Stimulated activated CD8-positive, alpha-beta memory T cell treated with anti-CD3 and anti-CD28 coated beads, Interleukin-4, amount 100 ng/mL, for 1 hour (primary cell): ENCODE results near the gene FDX2.
"Not testable (repeated sequence)": the region's sequence is repeated elsewhere in the genome, so short reads cannot be mapped to it uniquely, and the experiment has no call there.

ENCODE experiments used
- DNase-seq, 2 donors: peaks; one replicate each; pipeline ENCODE4 v3.0.0-alpha.2; 2020; ENCODE audit warnings: low read depth in 2 of 2, low spot score in 1 of 2

The FDX2 gene

DNA sequence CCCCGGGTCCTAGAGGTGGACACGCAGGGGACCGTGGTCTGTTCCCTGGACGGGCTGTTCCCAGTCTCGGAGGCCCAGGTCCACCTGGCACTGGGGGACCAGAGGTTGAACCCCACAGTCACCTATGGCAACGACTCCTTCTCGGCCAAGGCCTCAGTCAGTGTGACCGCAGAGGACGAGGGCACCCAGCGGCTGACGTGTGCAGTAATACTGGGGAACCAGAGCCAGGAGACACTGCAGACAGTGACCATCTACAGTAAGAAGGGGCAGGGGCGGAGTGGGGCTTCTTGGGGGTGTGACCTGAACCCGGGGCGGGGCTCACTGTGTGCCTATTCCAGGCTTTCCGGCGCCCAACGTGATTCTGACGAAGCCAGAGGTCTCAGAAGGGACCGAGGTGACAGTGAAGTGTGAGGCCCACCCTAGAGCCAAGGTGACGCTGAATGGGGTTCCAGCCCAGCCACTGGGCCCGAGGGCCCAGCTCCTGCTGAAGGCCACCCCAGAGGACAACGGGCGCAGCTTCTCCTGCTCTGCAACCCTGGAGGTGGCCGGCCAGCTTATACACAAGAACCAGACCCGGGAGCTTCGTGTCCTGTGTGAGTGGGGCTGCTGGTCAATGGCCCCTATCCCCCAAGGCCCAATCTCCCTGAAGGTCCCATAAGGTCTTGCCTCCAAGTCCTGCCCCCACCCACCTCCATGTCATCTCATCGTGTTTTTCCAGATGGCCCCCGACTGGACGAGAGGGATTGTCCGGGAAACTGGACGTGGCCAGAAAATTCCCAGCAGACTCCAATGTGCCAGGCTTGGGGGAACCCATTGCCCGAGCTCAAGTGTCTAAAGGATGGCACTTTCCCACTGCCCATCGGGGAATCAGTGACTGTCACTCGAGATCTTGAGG, 31.5 kb downstream of the FDX2 start:
- DNase-seq, result no peak

DNA sequence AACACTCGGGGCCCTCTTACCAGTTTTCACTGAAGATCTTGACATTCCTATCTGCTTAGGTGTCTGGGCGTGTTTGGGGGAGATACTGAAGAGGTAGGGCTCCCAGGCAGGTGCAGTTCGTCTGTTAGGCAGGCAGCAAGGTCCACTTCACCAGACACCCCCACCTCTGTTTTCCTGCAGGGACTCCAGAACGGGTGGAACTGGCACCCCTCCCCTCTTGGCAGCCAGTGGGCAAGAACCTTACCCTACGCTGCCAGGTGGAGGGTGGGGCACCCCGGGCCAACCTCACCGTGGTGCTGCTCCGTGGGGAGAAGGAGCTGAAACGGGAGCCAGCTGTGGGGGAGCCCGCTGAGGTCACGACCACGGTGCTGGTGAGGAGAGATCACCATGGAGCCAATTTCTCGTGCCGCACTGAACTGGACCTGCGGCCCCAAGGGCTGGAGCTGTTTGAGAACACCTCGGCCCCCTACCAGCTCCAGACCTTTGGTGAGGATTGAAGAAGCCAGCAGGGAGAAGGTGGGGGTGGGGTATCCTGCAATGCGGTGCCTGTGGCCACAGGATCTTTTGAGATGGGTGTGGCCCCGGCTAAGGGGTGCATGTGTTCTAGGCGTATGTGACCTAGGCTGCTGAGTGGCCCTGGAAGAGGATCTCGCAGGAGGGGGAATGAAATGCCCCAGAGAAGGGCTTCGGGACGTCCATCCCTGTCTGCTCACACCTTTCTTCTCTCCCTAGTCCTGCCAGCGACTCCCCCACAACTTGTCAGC, 32.3 kb downstream of the FDX2 start:
- no peak for DNase-seq

DNA sequence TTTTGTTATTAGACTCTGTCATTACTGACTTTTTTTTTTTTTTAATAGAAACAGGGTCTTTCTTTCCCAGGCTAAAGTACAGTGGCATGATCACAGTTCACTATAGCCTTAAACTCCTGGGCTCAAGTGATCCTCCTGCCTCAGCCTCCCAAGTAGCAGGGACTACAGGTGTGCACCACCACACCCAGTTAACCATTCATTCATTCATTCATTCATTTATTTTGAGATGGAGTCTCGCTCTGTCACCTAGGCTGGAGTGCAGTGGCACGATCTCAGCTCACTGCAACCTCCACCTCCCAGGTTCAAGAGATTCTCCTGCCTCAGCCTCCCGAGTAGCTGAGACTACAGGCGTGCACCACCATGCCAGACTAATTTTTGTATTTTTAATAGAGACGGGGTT, 33.8 kb downstream of the FDX2 start:
- not testable (repeated sequence) for DNase-seq

DNA sequence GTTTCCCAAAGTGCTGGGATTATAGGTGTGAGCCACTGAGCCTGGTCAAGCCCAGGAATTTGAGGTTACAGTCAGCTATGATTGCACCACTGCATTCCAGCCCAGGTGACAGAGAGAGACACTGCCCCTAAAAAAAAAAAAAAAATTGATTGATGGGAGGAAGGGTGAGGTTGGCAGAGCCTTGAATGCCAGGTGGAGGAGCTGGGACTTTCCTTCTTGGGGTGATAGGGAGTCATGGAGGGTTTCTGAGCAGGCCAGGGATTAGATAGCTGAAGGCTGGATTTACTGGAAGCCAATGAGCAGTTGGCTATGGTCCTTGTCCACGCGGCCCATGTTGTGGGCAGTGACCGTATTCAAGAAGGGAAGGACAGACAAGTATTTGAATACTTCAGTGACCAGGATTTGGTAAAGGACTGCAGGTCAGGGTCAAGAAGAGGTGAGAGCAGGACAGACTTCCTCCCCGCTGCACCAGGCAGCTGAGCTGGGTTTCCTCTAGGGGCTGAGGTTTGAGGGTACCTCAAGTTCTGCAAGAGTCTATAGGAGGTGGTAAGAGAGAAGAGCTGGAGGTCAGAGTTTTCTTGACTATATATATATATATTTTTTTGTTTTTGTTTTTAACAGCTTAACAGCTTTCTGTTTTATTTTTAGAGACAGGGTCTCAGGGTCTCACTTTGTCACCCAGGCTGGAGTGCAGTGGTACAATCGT, 35.9 kb downstream of the FDX2 start:
- no peak for DNase-seq

DNA sequence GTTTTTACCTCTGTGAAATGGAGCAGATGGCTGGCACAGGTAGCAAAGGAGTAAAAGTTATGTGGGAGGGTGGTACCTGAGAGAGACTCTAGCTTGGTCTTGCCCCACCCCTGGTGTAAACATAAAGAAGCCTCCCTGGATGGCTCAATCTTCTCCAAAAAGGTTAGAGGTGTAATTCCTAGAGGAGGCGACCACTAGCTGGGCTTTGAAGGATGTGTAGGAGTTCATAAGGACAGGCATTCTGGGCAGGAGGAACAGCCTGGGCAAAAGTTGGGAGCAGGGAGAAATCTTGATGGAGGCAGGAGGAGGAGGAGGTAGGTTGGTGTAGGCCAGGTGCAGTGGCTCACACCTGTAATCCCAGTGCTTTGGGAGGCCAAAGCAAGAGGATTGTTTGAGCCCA, 36.9 kb downstream of the FDX2 start:
- no peak for DNase-seq

DNA sequence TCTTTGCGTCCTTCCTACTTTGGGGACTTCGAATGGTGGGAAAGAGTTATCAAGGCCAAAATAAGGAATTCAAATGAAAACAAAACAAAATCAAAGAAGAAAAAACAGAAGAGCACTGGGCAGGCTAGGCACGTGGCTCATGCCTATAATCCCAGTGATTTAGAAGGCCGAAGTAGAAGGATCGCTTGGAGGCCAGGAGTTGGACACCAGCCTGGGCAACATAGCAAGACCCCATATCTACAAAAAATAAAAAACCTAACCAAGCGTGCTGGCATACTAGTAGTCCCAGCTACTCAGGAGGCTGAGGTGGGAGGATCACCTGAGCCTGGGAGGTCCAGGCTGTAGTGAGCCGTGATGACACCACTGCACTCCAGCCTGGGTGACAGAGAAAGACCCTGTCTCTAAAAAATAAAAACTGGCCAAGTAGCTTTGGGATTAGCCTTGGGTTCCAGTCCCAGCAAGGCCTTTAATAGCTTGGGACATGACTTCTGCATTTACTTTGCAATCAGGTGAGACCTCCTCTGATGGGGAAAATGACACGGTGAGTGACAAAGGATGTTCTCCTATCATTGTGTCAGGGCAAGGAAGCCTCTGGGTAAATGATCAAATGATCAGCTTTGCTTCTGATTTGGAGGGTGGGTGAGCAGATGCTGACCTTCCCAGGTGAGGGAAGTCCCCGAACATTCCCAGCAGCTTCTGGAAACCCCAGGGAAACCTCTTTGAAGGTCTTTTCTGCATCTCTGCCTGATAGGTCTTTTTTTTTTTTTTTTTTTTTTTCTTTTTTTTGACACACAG, 37.8 kb downstream of the FDX2 start:
- no peak for DNase-seq

DNA sequence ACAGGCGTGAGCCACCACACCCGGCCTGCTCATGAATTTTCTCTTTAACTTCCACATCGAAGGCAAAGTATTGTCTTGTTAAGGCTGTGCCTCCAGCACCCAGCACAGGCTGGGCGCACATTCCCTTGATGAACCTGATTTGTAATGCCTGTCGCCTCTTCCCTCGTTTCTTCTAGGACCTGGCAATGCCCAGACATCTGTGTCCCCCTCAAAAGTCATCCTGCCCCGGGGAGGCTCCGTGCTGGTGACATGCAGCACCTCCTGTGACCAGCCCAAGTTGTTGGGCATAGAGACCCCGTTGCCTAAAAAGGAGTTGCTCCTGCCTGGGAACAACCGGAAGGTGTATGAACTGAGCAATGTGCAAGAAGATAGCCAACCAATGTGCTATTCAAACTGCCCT, 41.2 kb downstream of the FDX2 start:
- DNase-seq, result no peak

DNA sequence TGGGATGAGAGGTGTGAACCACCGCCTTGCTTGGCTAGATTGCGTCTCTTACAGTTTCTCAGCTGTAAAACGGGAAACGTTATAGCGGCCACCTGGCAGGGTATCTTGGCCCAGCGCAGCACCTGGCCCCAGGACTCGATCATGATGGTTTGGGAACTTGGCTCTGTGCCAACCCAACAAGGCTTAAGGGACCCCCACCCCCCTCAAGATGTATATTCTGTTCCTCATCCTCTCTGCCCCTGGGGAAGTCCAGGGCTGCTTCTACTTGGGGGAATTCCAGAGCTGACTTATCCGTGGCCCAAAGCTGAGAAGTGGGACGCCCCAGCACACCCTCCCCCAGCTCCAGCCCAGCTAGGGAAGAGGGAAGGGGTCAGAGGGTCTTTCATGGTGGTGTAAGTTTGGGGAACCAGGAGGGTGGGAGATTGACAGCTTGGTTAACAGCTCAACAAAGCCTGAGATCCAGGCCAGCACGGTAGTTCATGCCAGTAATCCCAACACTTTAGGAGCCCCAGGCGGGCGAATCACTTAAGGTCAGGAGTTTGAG, 44.2 kb downstream of the FDX2 start:
- no peak for DNase-seq

DNA sequence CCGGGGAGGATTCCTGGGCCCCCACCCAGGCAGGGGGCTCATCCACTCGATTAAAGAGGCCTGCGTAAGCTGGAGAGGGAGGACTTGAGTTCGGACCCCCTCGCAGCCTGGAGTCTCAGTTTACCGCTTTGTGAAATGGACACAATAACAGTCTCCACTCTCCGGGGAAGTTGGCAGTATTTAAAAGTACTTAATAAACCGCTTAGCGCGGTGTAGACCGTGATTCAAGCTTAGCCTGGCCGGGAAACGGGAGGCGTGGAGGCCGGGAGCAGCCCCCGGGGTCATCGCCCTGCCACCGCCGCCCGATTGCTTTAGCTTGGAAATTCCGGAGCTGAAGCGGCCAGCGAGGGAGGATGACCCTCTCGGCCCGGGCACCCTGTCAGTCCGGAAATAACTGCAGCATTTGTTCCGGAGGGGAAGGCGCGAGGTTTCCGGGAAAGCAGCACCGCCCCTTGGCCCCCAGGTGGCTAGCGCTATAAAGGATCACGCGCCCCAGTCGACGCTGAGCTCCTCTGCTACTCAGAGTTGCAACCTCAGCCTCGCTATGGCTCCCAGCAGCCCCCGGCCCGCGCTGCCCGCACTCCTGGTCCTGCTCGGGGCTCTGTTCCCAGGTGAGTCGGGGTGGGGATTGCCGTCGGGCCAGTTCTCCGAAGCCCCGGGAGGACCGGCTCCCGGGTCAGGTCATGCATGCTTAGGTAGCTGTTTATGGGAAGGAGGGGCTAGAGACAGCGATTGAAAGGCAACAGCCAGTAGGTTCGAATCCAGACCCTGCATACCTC, 45.0 kb downstream of the FDX2 start, which contains the start of gene ICAM1:
ICAM1 (plus strand) TSS at position 505 of the 779 bp plus-strand sequence; CDS start at position 545, 40 bp downstream.
- peak; percentile 52 to 60 for DNase-seq

DNA sequence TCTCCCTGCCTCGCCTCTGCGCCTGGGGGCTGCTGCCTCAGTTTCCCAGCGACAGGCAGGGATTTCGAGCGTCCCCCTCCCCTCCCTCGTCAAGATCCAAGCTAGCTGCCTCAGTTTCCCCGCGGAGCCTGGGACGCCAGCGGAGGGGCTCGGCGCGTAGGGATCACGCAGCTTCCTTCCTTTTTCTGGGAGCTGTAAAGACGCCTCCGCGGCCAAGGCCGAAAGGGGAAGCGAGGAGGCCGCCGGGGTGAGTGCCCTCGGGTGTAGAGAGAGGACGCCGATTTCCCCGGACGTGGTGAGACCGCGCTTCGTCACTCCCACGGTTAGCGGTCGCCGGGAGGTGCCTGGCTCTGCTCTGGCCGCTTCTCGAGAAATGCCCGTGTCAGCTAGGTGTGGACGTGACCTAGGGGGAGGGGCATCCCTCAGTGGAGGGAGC, 45.6 kb downstream of the FDX2 start:
- DNase-seq, result peak; percentile 62

DNA sequence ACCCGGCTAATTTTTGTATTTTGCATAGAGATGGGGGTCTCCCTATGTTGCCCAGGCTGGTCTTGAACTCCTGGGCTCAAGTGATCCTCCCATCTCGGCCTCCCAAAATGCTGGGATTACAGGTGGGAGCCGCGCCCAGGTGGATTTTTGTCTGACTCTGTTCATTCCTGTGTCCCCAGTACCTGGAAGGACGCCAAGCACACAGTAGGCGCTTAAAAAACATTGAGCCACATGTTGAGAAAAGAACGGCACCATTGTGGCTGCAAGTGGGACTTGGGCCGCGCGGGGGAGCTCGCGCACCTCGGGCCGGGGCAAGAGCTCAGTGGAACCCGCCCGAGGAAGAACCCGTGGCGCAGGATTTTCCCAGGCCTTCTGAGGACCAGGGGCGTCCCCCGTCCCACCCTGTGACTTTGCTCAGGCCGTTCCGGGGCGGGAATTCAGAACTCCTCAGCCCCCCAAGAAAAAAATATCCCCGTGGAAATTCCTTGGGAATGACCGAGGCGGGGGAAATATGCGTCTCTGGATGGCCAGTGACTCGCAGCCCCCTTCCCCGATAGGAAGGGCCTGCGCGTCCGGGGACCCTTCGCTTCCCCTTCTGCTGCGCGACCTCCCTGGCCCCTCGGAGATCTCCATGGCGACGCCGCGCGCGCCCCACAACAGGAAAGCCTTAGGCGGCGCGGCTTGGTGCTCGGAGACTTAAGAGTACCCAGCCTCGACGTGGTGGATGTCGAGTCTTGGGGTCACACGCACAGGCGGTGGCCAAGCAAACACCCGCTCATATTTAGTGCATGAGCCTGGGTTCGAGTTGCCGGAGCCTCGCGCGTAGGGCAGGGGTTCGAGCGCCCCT, 46.3 kb downstream of the FDX2 start:
- peak; percentile 69 to 82 for DNase-seq

DNA sequence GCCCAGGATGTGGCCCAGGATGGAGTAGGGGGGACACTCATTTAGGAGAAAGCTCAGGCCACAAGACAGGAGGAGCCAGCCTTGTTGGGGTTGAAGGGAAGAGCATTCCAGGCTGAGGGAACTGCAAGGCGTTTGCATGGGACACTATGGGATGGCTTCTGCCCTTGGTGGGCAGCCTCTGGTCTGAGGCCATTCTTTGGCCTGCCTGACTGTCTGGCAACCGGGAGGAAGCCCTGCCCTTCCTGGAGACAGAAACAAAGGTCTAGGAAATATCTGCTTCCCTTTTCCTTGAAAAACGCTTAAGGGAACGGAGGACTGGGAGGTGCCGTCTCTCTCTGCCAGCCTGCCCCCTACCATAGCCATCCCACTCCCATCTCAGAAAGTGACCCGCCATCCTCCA, 47.7 kb downstream of the FDX2 start:
- DNase-seq, result no peak

DNA sequence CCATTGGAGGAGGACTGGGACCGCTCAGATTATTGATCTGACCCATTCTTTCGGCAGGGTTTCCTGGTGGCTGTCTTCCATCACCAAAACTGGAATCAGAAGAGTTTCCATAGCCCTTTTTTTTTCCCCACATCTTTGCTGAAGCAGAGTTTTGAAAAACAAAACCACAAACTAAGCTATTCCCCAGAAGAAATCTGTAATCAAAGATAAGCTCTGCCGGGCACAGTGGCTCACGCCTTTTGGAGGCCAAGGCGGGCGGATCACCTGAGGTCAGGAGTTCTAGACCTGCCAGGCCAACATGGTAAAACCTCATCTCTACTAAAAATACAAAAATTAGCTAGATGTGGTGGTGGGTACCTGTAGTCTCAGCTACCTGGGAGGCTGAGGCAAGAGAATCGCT, 49.1 kb downstream of the FDX2 start:
- no peak for DNase-seq

DNA sequence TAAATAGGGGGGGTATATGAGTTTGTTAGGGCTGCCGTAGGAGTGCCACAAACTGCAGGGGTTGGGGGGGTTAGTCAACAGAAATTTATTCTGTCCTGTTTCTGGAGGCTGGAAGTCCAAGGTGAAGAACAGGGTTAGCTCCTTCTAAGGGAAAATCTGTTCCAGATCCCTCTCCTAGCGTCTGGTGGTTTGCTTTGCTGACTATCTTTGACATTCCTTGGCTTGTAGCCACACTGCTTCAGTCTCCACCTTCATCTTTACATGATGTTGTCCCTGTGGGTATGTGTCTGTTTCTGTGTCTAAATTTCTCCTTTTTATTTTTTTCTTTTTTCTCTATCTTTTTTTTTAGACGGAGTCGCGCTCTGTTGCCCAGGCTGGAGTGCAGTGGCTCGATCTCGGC, 53.0 kb downstream of the FDX2 start:
- no peak for DNase-seq

DNA sequence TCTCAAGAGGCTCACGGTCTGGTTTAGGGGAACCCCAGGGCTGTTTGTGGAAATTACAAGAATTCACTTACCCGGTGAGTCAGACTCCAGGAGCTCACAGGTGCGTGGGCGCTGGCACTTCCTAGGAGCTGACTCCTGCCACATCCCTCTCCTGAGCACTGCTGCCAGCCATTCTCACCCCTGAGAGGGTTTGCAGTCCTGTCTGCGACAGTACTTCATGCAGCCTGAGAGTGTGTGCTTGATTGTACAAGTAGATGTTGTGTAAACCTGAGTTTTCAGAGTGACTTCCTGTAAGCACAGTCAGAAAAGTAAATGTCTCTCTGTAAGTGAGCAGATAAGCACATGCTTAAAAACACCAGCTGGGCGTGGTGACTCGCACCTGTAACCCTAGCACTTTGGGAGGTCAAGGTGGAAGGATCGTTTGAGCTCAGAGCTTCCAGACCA, 55.7 kb downstream of the FDX2 start:
- DNase-seq, result no peak
